ENCODE measurements around the gene NFKBIE. TPM values are rescaled to one million over a fixed set of nuclear protein-coding genes. Genes with fewer than 3 reads are reported as not detected.

NFKBIE gene
- total and polyA plus RNA-seq, 9 of the 15 experiments (the other 6 are each of a cell fraction or from before 2014, with no cell fraction given), result 2.1 to 16.4 (median 11.7) TPM

- TF ChIP-seq, protein P1, sequence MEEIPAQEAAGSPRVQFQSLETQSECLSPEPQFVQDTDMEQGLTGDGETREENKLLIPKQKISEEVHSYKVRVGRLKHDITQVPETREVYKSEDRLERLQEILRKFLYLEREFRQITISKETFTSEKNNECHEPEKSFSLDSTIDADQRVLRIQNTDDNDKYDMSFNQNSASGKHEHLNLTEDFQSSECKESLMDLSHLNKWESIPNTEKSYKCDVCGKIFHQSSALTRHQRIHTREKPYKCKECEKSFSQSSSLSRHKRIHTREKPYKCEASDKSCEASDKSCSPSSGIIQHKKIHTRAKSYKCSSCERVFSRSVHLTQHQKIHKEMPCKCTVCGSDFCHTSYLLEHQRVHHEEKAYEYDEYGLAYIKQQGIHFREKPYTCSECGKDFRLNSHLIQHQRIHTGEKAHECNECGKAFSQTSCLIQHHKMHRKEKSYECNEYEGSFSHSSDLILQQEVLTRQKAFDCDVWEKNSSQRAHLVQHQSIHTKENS (CRISPR knock-in tag; IDR thresholded peaks at IDR 0.05), result no peak
- TF ChIP-seq SMAD4 (CRISPR knock-in tag; conservative IDR thresholded peaks at IDR 0.05) (peak; percentile 94), ZNF766 (CRISPR knock-in tag; conservative IDR thresholded peaks at IDR 0.05) (no peak), GTF2A2 (tag; IDR thresholded peaks at IDR 0.05) (no peak), BRD4 (IDR thresholded peaks at IDR 0.05) (no peak), ZNF589 (CRISPR knock-in tag; IDR thresholded peaks at IDR 0.05; ENCODE audit: low read depth) (no peak), ZFX (CRISPR knock-in tag; IDR thresholded peaks at IDR 0.05) (peak; percentile 56; the same call in 1 of the 2 replicates), PHB (CRISPR knock-in tag; IDR thresholded peaks at IDR 0.05) (no peak), ZNF232 (CRISPR knock-in tag; IDR thresholded peaks at IDR 0.05) (no peak), RBM14 (IDR thresholded peaks at IDR 0.05; ENCODE audit: borderline replicate concordance, insufficient read depth, low read depth, low read length) (no peak), BCOR (IDR thresholded peaks at IDR 0.05) (no peak; the same call in 1 of the 2 replicates), E2F3 (CRISPR knock-in tag; IDR thresholded peaks at IDR 0.05) (no peak; the same call in 1 of the 2 replicates), NFYB (IDR thresholded peaks at IDR 0.05; ENCODE audit: extremely low read depth, insufficient read length) (no peak), FOXP4 (CRISPR knock-in tag; IDR thresholded peaks at IDR 0.05; ENCODE audit: borderline replicate concordance) (0 out of 2 replicates have a peak, but pooled peaks have one; percentile 73), ZNF764 (CRISPR knock-in tag; IDR thresholded peaks at IDR 0.05; ENCODE audit: low read depth) (no peak)
- TF ChIP-seq, protein P2, sequence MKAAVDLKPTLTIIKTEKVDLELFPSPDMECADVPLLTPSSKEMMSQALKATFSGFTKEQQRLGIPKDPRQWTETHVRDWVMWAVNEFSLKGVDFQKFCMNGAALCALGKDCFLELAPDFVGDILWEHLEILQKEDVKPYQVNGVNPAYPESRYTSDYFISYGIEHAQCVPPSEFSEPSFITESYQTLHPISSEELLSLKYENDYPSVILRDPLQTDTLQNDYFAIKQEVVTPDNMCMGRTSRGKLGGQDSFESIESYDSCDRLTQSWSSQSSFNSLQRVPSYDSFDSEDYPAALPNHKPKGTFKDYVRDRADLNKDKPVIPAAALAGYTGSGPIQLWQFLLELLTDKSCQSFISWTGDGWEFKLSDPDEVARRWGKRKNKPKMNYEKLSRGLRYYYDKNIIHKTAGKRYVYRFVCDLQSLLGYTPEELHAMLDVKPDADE (conservative IDR thresholded peaks at IDR 0.05; ENCODE audit: control insufficient read depth, low read depth, low read length), result peak; percentile 84
- TF ChIP-seq, protein P3, sequence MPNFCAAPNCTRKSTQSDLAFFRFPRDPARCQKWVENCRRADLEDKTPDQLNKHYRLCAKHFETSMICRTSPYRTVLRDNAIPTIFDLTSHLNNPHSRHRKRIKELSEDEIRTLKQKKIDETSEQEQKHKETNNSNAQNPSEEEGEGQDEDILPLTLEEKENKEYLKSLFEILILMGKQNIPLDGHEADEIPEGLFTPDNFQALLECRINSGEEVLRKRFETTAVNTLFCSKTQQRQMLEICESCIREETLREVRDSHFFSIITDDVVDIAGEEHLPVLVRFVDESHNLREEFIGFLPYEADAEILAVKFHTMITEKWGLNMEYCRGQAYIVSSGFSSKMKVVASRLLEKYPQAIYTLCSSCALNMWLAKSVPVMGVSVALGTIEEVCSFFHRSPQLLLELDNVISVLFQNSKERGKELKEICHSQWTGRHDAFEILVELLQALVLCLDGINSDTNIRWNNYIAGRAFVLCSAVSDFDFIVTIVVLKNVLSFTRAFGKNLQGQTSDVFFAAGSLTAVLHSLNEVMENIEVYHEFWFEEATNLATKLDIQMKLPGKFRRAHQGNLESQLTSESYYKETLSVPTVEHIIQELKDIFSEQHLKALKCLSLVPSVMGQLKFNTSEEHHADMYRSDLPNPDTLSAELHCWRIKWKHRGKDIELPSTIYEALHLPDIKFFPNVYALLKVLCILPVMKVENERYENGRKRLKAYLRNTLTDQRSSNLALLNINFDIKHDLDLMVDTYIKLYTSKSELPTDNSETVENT (CRISPR knock-in tag; IDR thresholded peaks at IDR 0.05), result no peak
- TF ChIP-seq, protein P4, sequence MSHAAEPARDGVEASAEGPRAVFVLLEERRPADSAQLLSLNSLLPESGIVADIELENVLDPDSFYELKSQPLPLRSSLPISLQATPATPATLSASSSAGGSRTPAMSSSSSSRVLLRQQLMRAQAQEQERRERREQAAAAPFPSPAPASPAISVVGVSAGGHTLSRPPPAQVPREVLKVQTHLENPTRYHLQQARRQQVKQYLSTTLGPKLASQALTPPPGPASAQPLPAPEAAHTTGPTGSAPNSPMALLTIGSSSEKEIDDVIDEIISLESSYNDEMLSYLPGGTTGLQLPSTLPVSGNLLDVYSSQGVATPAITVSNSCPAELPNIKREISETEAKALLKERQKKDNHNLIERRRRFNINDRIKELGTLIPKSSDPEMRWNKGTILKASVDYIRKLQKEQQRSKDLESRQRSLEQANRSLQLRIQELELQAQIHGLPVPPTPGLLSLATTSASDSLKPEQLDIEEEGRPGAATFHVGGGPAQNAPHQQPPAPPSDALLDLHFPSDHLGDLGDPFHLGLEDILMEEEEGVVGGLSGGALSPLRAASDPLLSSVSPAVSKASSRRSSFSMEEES (CRISPR knock-in tag; IDR thresholded peaks at IDR 0.05), result no peak
Observed at GRCh38 chr6:44245912-44246662, 19.3 kb downstream of the NFKBIE start (continued).
